ENCODE data around the gene TAOK2.

DNA sequence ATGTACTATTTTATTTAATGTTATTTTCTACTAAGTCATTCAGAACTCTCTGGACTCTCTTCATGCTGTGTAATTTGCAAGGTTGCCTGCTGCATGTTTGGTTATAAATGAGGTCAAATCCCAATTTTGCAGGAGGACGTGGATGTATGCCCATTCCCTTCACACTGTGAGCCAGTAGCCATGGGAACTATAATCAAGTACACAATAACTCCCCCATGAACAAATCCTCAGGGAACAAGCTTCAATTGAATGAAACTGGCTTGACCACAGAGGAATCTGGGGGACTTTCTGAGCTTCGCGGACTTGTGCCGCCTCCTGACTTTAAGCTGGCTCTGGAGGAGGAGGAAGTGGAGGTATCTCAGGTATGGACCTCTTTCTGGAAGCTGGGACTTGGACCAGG lies 33.0 kb upstream of the TAOK2 start:
- TF ChIP-seq, protein P1, sequence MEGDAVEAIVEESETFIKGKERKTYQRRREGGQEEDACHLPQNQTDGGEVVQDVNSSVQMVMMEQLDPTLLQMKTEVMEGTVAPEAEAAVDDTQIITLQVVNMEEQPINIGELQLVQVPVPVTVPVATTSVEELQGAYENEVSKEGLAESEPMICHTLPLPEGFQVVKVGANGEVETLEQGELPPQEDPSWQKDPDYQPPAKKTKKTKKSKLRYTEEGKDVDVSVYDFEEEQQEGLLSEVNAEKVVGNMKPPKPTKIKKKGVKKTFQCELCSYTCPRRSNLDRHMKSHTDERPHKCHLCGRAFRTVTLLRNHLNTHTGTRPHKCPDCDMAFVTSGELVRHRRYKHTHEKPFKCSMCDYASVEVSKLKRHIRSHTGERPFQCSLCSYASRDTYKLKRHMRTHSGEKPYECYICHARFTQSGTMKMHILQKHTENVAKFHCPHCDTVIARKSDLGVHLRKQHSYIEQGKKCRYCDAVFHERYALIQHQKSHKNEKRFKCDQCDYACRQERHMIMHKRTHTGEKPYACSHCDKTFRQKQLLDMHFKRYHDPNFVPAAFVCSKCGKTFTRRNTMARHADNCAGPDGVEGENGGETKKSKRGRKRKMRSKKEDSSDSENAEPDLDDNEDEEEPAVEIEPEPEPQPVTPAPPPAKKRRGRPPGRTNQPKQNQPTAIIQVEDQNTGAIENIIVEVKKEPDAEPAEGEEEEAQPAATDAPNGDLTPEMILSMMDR (IDR thresholded peaks at IDR 0.05): no peak
- TF ChIP-seq POLR2A (IDR thresholded peaks at IDR 0.05): no peak

Measured in thyroid gland (tissue), 4 donors.